Kidney epithelial cell (primary cell): ENCODE measurements around the gene TMEM97. TPM values are rescaled to one million over a fixed set of nuclear protein-coding genes. Genes with fewer than 3 reads are reported as not detected.

ENCODE experiments used
- DNase-seq: peaks from one replicate; pipeline ENCODE4 v3.0.0-alpha.2; 2010; ENCODE audit warnings: low read depth
- H3K27me3 ChIP-seq: 2 replicates; pipeline ENCODE4 v1.6.0; 2011; ENCODE audit warnings: low read length; ENCODE audit not compliant: control insufficient read depth, insufficient read depth
- H3K36me3 ChIP-seq: 2 replicates; pipeline ENCODE4 v1.5.1; 2011; ENCODE audit warnings: low read length; ENCODE audit not compliant: control insufficient read depth, insufficient read depth
- H3K4me3 ChIP-seq: 2 replicates; pipeline ENCODE4 v1.5.1; 2011; ENCODE audit warnings: low read depth, mild to moderate bottlenecking, control low read depth, low read length
- CTCF ChIP-seq: IDR thresholded peaks from 2 replicates; pipeline ENCODE4 v1.5.1; 2011; ENCODE audit warnings: mild to moderate bottlenecking, moderate library complexity, low read length, control low read depth, inconsistent platforms; ENCODE audit not compliant: insufficient read depth, poor library complexity, severe bottlenecking
- total RNA-seq: library from RNA; depleted of rRNA; stranded (reverse); fragments of >200 nt; gene quantifications from 2 replicates; pipeline ENCODE4 v1.2.3, GENCODE V29; 2015

Gene TMEM97
- total RNA-seq, 1 donor from 2014 or later = 25.1 TPM

- Histone ChIP-seq H3K36me3 (peaks cover 1% of the 10 kb centered on the region), H3K27me3 (no peaks in the 10 kb centered on the region), H3K4me3 (no peak overlapping the region)
- no peak for DNase-seq
- no peak for TF ChIP-seq CTCF
Observed at GRCh38 chr17:28363186-28363585, 44.2 kb downstream of the TMEM97 start.

- DNase-seq = no peak
Observed at GRCh38 chr17:28363776-28364650, 45.0 kb downstream of the TMEM97 start.

GRCh38 chr17:28364665-28365363 is 45.8 kb downstream of the TMEM97 start, which contains the start of gene SEBOX:
TSS of gene SEBOX (minus strand) at chr17:28365199. CDS start at chr17:28365151, 48 bp downstream.
- Histone ChIP-seq H3K36me3 (peaks cover 1% of the 10 kb centered on the region), H3K4me3 (no peak within 1 kb of the TSS), H3K27me3 (no peaks in the 10 kb centered on the region)
- DNase-seq = no peak
- TF ChIP-seq CTCF = no peak

More at GRCh38 chr17:28363776-28364650, 45.0 kb downstream of the TMEM97 start:
- H3K36me3 ChIP-seq = peaks cover 1% of the 10 kb centered on the region
- no peak overlapping the region for H3K4me3 ChIP-seq
- no peak for TF ChIP-seq CTCF
- H3K27me3 ChIP-seq = no peaks in the 10 kb centered on the region

GRCh38 chr17:28365487-28365886 is 46.5 kb downstream of the TMEM97 start:
- no peak for TF ChIP-seq CTCF
- DNase-seq = no peak
- no peak overlapping the region for H3K4me3 ChIP-seq
- H3K36me3 ChIP-seq = peaks cover 1% of the 10 kb centered on the region
- no peaks in the 10 kb centered on the region for H3K27me3 ChIP-seq

GRCh38 chr17:28366605-28367004 is 47.6 kb downstream of the TMEM97 start:
- Histone ChIP-seq H3K4me3 (no peak overlapping the region), H3K36me3 (peaks cover 1% of the 10 kb centered on the region), H3K27me3 (no peaks in the 10 kb centered on the region)
- DNase-seq = no peak
- peak; percentile 3 for TF ChIP-seq CTCF
